ENCODE results near the gene OR1S2.

- TF ChIP-seq EZH2 (IDR thresholded peaks at IDR 0.05; ENCODE audit: borderline replicate concordance): no peak
- TF ChIP-seq, protein P1, sequence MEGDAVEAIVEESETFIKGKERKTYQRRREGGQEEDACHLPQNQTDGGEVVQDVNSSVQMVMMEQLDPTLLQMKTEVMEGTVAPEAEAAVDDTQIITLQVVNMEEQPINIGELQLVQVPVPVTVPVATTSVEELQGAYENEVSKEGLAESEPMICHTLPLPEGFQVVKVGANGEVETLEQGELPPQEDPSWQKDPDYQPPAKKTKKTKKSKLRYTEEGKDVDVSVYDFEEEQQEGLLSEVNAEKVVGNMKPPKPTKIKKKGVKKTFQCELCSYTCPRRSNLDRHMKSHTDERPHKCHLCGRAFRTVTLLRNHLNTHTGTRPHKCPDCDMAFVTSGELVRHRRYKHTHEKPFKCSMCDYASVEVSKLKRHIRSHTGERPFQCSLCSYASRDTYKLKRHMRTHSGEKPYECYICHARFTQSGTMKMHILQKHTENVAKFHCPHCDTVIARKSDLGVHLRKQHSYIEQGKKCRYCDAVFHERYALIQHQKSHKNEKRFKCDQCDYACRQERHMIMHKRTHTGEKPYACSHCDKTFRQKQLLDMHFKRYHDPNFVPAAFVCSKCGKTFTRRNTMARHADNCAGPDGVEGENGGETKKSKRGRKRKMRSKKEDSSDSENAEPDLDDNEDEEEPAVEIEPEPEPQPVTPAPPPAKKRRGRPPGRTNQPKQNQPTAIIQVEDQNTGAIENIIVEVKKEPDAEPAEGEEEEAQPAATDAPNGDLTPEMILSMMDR (IDR thresholded peaks at IDR 0.05; ENCODE audit: poor library complexity): no peak
Observed at GRCh38 chr11:58204042-58204441, at the start of gene OR1S2.
